GM19324 (cell line): ENCODE measurements around the gene ITPRIPL1.

Experiments used
- ATAC-seq: cut with Tn5 transposase; IDR thresholded peaks from one replicate; pipeline ENCODE4 v1.9.1; 2021; ENCODE audit warnings: mild to moderate bottlenecking, moderate library complexity; ENCODE audit not compliant: unreplicated experiment, low FRiP score

The ITPRIPL1 gene

GRCh38 chr2:96320728-96321622, 4.1 kb upstream of the ITPRIPL1 start:
- ATAC-seq: peak; percentile 39

DNA sequence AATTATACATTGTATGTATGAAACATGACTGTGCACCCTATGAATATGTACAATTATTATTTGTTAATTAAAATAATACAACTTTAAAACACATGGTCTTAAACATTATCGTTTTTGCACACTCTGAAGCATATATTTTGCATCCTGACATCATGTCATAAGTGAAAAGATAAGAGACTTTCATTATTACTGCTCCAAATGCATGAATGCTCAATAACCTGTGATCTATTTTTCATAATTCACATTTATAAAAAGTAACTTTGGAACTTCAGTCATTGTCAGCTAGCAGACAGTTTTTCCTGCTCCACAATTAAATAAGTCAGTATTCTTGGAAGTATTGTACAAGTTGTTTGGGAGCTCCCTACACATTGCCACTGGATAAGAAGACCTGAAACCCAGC, 1.3 kb upstream of the ITPRIPL1 start:
- no peak for ATAC-seq

DNA sequence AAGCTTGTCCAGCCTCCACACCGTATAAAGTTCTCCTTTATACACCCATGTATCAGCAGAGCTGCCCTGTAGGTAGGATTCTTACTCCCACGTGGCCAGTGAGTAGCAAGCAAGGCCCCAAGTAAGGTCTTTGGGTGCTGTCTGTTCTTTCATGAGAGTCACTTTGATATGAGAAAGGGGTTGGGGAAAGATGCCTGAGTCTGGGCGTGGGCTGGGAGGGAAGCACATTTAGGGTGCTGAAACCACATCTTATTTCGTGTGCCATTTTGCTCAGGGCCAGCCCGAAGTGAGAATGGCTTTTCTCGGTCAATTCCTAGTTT, 436 bp upstream of the ITPRIPL1 start:
- no peak for ATAC-seq

- no peak for ATAC-seq
Measured at GRCh38 chr2:96325884-96326255, 753 bp downstream of the ITPRIPL1 start.

- no peak for ATAC-seq
Measured at GRCh38 chr2:96326564-96326963, 1.4 kb downstream of the ITPRIPL1 start.

- no peak for ATAC-seq
Measured at GRCh38 chr2:96326990-96327820, 2.1 kb downstream of the ITPRIPL1 start.

GRCh38 chr2:96329456-96329855, 4.3 kb downstream of the ITPRIPL1 start:
- ATAC-seq: no peak

GRCh38 chr2:96329874-96330273, 4.8 kb downstream of the ITPRIPL1 start:
- ATAC-seq: no peak

- no peak for ATAC-seq
Measured at GRCh38 chr2:96330407-96330806, 5.3 kb downstream of the ITPRIPL1 start.

GRCh38 chr2:96333708-96334107, 8.6 kb downstream of the ITPRIPL1 start:
- no peak for ATAC-seq

DNA sequence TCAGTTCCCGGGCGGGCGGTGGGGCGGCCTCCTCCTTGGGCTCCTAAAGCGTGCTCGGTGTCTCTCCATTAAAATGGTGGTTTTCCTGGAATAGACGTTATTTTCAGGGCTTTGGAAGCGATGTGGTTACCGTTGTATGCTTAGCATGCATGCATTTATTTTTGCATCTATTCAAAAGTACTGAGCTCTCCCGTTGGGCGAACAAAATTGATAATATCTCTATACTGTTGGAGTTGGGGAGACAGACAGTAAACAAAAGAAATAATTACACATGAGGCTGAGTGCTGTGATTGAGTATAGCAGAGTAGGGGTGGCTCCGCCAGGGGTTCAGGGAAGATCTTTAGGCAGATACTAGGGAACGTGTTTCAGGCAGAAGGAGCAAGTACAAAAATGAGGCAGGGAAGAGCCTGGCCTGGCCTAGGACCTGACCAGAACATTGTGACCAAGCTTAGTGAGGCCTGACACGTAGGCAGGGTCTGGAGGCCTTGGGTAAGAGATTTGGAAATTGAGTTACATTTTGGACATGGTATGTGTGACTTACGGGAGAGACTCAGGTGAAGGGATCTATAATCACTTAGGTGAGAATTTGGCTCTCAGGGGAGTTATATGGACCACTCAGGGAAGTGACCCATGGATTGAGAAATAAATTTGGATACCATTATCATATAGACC, 11.1 kb downstream of the ITPRIPL1 start:
- no peak for ATAC-seq

- no peak for ATAC-seq
Measured at GRCh38 chr2:96336873-96337272, 11.8 kb downstream of the ITPRIPL1 start.

- no peak for ATAC-seq
Measured at GRCh38 chr2:96340493-96341414, 15.6 kb downstream of the ITPRIPL1 start.

DNA sequence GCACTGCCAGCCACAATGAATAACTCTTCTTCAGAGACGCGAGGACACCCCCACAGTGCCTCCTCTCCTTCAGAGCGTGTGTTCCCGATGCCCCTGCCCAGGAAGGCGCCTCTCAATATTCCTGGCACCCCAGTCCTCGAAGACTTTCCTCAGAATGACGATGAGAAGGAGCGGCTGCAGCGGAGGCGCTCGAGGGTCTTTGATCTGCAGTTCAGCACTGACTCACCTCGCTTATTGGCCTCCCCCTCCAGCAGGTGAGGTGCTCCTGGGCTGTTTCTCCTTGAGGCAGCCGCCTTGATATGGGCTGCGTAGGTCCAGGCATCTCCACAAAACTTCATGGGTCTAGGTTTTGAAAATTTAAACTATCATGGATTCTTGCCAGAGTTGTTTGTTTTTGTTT, 16.5 kb downstream of the ITPRIPL1 start:
- ATAC-seq: no peak

- ATAC-seq: no peak
Measured at GRCh38 chr2:96342085-96342484, 17.0 kb downstream of the ITPRIPL1 start.

GRCh38 chr2:96344011-96344410, 18.9 kb downstream of the ITPRIPL1 start:
- peak; percentile 67 for ATAC-seq

- no peak for ATAC-seq
Measured at GRCh38 chr2:96345438-96345837, 20.3 kb downstream of the ITPRIPL1 start.

DNA sequence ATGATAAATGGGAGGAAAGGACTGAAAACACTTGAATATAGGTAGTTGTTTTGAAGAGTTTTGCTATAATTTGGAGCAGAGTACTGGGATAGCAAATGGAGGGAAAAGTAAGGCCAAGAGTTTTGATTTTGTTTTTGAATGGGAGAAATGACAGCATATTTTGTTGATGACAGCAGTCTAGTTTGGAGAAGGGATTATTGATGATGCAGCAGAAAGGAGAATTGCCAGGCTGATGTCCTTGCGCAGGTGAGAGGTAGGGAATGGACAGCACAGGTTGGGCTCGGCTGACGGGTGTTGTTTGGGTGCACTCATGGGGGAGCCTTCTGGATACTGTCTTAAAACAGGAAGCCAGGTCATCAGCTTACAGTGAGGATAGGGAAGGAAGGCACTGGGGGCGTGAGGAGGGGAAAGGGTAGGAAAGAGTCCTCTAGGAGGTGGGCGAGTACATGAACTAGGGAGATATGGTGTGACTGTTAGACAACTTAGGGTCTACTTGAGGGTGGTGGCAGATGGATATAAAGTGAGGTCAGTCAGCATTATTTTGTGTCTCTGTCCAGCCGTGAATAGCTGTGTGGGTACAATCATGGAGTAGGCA, 20.8 kb downstream of the ITPRIPL1 start:
- no peak for ATAC-seq

- ATAC-seq: no peak
Measured at GRCh38 chr2:96347395-96347794, 22.3 kb downstream of the ITPRIPL1 start.
